CD4-positive, alpha-beta T cell treated with Interferon alpha-2 for 1 hour (primary cell): ENCODE data around the gene CORO7.

Source experiments
- DNase-seq, 2 donors: peaks; one replicate each; pipeline ENCODE4 v3.0.0-alpha.2; 2020 to 2022

CORO7 gene

GRCh38 chr16:4425378-4426020 is 9.1 kb upstream of the CORO7 start, which contains the start of gene DNAJA3:
TSS of gene DNAJA3 (plus strand) at chr16:4425868. CDS start at chr16:4425882, 14 bp downstream.
- DNase-seq = peak; percentile 92 to 93

GRCh38 chr16:4420505-4421105 is 4.2 kb upstream of the CORO7 start:
- DNase-seq = no peak

GRCh38 chr16:4419402-4419959 is 3.1 kb upstream of the CORO7 start:
- no peak for DNase-seq

GRCh38 chr16:4415538-4416199 is 727 bp downstream of the CORO7 start:
- peak; percentile 65 to 80 for DNase-seq

GRCh38 chr16:4414187-4414917 is 2.0 kb downstream of the CORO7 start:
- DNase-seq = peak; percentile 79 to 92

GRCh38 chr16:4412854-4413253 is 3.5 kb downstream of the CORO7 start:
- DNase-seq = no peak

- no peak for DNase-seq
Observed at GRCh38 chr16:4412159-4412558, 4.2 kb downstream of the CORO7 start.

- no peak for DNase-seq
Observed at GRCh38 chr16:4411684-4412083, 4.7 kb downstream of the CORO7 start.

DNA sequence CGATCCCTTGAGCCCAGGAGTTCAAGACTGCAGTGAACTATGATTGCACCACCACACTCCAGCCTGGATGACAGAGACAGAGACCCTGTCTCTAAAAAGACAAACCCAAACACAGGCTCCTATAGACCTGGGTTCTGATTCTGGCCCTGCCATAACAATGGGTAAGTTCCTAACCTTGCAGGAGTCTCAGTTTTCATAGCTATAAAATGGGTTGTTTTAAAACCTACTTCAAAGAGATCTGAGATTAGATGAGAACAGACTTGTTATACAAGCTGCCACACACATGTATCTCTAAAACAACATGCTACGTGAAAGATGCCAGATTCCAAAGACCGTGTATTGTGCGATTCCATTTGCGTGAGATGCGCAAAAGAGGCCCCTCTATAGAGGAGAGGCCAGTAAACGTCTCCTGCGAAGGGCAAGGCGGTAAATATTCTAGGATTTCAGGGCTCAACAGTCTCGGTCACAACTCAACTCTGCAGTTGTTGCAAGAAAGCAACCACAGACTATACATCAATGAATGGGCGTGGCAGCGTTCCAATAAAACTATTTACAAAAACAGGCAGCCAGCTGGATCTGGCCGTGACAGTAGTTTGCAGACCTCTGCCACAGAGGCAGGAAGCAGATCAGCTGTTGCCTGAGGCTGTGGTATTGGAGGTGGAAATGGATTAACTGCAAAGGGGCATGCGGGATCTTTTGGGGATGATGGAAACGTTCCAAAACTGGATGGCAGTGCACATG is 5.9 kb downstream of the CORO7 start:
- DNase-seq = no peak

DNA sequence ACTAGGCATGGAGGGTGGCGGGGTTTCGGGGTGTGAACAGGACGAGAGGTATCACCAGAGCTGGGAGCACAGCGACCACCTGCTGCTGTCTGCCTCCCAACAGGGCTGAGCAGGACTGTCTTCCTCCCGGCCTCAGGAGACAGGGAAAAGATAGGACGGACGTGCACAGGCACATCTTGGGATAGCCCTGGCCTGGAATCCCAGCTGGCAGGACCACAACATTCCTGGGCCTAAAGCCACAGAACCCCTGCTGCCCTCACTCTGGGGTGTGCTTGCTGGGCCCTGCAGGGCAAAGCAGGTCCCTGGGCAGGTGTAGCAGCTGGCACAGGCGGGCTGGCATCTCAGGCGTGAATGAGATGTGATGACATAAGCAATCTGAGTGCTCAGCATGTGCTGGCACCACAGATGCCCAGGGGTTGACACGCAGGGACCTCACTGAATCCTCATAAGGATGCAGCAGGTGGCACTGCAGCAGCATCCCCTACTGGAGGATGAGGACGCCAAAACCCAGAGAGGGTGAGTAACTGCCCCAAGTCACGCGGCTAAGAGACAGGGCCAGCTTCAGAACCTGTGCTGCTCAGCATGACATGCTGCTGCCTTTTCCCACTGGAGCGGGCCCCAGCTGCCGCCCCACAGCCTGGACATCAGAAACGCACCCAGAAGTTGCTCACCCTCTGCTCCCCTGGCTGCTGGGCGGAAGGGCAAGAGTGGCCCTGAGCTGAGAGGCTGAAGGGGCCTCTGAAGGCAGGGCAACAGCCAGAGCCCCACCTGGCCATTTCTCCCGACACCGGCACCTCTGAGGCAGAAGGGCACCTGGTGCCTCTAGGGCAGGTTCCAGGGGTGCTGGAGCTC is 7.1 kb downstream of the CORO7 start:
- DNase-seq = no peak

- no peak for DNase-seq
Observed at GRCh38 chr16:4408323-4408690, 8.1 kb downstream of the CORO7 start.

DNA sequence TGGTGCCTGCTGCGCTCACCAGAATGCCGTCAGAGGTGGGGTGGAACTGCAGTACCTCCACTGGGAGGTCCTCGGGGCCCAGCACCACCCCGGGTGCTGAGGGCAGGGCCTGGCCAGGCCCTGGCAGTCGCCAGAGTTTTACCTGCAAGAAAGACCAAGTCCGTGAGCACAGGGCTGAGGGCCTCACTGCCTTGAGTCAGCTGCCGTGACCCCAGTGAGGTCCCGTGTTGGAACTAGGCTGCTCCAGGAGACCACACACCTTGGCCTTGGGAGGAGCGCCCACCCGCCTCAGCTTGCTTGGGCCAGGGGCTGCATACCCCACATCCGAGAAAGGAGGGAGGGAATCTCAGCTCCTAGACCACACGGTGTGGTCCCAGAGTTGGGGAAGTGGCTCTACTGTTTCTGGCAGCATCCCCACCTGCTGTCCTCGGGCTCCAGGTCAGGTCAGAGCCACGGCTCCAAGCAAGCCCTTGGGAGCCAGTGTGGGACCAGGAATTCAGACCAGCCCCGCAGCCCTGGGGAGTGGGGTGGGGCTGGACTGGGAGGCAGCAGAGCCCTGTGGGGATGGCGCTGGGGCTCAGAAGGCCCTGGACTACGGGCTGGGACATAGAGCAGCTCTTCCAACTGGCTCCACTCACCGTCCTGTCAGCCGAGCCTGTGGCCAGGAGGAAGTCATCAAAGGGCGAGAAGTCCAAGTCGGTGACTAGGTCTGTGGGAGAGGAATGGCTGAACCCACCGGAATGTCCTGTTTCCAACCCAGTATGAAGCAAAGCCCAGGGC is 8.7 kb downstream of the CORO7 start:
- DNase-seq = no peak

- DNase-seq = no peak
Observed at GRCh38 chr16:4404967-4405696, 11.3 kb downstream of the CORO7 start.

- peak in 1 of 2 donors; percentile 39 for DNase-seq
Observed at GRCh38 chr16:4404247-4404966, 12.0 kb downstream of the CORO7 start.

- DNase-seq = no peak
Observed at GRCh38 chr16:4403133-4403949, 13.1 kb downstream of the CORO7 start.

GRCh38 chr16:4402439-4403132 is 13.8 kb downstream of the CORO7 start:
- DNase-seq = peak; percentile 53 to 65

- DNase-seq = no peak
Observed at GRCh38 chr16:4401510-4401909, 14.9 kb downstream of the CORO7 start.

- no peak for DNase-seq
Observed at GRCh38 chr16:4401094-4401501, 15.3 kb downstream of the CORO7 start.
